ENCODE measurements around the gene ZNF148.

GRCh38 chr3:125395091-125395490 is 20.0 kb upstream of the ZNF148 start:
- TF ChIP-seq, protein P1, sequence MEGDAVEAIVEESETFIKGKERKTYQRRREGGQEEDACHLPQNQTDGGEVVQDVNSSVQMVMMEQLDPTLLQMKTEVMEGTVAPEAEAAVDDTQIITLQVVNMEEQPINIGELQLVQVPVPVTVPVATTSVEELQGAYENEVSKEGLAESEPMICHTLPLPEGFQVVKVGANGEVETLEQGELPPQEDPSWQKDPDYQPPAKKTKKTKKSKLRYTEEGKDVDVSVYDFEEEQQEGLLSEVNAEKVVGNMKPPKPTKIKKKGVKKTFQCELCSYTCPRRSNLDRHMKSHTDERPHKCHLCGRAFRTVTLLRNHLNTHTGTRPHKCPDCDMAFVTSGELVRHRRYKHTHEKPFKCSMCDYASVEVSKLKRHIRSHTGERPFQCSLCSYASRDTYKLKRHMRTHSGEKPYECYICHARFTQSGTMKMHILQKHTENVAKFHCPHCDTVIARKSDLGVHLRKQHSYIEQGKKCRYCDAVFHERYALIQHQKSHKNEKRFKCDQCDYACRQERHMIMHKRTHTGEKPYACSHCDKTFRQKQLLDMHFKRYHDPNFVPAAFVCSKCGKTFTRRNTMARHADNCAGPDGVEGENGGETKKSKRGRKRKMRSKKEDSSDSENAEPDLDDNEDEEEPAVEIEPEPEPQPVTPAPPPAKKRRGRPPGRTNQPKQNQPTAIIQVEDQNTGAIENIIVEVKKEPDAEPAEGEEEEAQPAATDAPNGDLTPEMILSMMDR (conservative IDR thresholded peaks at IDR 0.05; ENCODE audit: low read depth, low read length) = no peak
- TF ChIP-seq POLR2A (IDR thresholded peaks at IDR 0.05; ENCODE audit: low read depth, low read length) (no peak), SMC3 (IDR thresholded peaks at IDR 0.05; ENCODE audit: low read depth, low read length) (no peak), MXI1 (IDR thresholded peaks at IDR 0.05; ENCODE audit: borderline replicate concordance, low read depth, low read length) (no peak), RFX5 (IDR thresholded peaks at IDR 0.05; ENCODE audit: low read depth, low read length) (no peak), NFE2L2 (IDR thresholded peaks at IDR 0.05; ENCODE audit: low read depth, low read length) (no peak), CEBPB (IDR thresholded peaks at IDR 0.05; ENCODE audit: low read depth, low read length) (no peak), RAD21 (IDR thresholded peaks at IDR 0.05; ENCODE audit: low read length) (no peak), CHD1 (IDR thresholded peaks at IDR 0.05; ENCODE audit: low read depth, low read length) (no peak), RCOR1 (IDR thresholded peaks at IDR 0.05; ENCODE audit: insufficient replicate concordance, low read length) (no peak), BHLHE40 (IDR thresholded peaks at IDR 0.05; ENCODE audit: low read depth, low read length) (no peak), MAFK (IDR thresholded peaks at IDR 0.05; ENCODE audit: low read depth, low read length) (no peak)
- TF ChIP-seq, protein P2, sequence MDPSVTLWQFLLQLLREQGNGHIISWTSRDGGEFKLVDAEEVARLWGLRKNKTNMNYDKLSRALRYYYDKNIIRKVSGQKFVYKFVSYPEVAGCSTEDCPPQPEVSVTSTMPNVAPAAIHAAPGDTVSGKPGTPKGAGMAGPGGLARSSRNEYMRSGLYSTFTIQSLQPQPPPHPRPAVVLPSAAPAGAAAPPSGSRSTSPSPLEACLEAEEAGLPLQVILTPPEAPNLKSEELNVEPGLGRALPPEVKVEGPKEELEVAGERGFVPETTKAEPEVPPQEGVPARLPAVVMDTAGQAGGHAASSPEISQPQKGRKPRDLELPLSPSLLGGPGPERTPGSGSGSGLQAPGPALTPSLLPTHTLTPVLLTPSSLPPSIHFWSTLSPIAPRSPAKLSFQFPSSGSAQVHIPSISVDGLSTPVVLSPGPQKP (IDR thresholded peaks at IDR 0.05; ENCODE audit: borderline replicate concordance, low read depth, low read length) = no peak
- TF ChIP-seq, protein P3, sequence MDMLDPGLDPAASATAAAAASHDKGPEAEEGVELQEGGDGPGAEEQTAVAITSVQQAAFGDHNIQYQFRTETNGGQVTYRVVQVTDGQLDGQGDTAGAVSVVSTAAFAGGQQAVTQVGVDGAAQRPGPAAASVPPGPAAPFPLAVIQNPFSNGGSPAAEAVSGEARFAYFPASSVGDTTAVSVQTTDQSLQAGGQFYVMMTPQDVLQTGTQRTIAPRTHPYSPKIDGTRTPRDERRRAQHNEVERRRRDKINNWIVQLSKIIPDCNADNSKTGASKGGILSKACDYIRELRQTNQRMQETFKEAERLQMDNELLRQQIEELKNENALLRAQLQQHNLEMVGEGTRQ (IDR thresholded peaks at IDR 0.05; ENCODE audit: low read depth, low read length) = no peak

Data from IMR-90 (cell line).